Esophagus squamous epithelium (tissue), 5 donors: ENCODE results near the gene NAA16. TPM values are rescaled to one million over a fixed set of nuclear protein-coding genes. Genes with fewer than 3 reads are reported as not detected.

Source experiments
- DNase-seq: peaks from one replicate; lab custom pipeline; 2025; lab: John Stamatoyannopoulos, UW
- H3K27ac ChIP-seq, 4 donors: fragments of 200-600 bp; sonication (generic); one replicate each; pipeline ENCODE4 v1.5.1; 2016 to 2019; ENCODE audit warnings: mild to moderate bottlenecking in 1 of 4
- H3K27me3 ChIP-seq, 4 donors: fragments of 200-600 bp; sonication (generic); 1 replicate in 3 of 4; 2 replicates in 1 of 4; pipeline versions ENCODE4 v1.5.1 to v1.6.0; 2017 to 2021; ENCODE audit warnings: antibody characterized with exemption in 1 of 4
- H3K36me3 ChIP-seq, 3 donors: fragments of 200-600 bp; sonication (generic); one replicate each; pipeline ENCODE4 v1.5.1; 2016 to 2019
- H3K4me1 ChIP-seq, 3 donors: fragments of 200-600 bp; sonication (generic); one replicate each; pipeline ENCODE4 v1.5.1; 2017 to 2019
- H3K4me3 ChIP-seq, 4 donors: fragments of 200-600 bp; sonication (generic); 1 replicate in 3 of 4; 2 replicates in 1 of 4; pipeline ENCODE4 v1.5.1; 2016 to 2019; ENCODE audit warnings: mild to moderate bottlenecking in 2 of 4, moderate library complexity in 1 of 4
- H3K9me3 ChIP-seq, 3 donors: fragments of 200-600 bp; sonication (generic); one replicate each; pipeline ENCODE4 v1.5.1; 2016 to 2019
- POLR2A ChIP-seq, 4 donors: fragments of 450-650 bp; IDR thresholded peaks; one replicate each; pipeline ENCODE4 v1.6.1; 2017; ENCODE audit warnings: antibody characterized with exemption in 4 of 4, mild to moderate bottlenecking in 4 of 4, moderate library complexity in 3 of 4
- WGBS, 2 donors: methylation state at CpG; one replicate each; pipeline ENCODE4 v1.1.5; 2018; 5-methylcytosine and 5-hydroxymethylcytosine counted together
- intact Hi-C: fragments of 100-400 bp; cut with DNase I; formaldehyde crosslinking; loops from one replicate; pipeline ENCODE4 v1.15.0; 2022
- total RNA-seq, 4 donors: library from RNA; depleted of rRNA; stranded (reverse); fragments of >200 nt; gene quantifications; one replicate each; pipeline ENCODE4 v1.1.0, GENCODE V29; 2016
- TF ChIP-seq, protein P1 (sequence below), 6 experiments: fragments of 450-650 bp in 4 of 6; fragments of 200-600 bp in 2 of 6; sonication (generic) in 2 of 6; IDR thresholded peaks; one replicate each; pipeline ENCODE4 v1.5.1; 2016 to 2019; ENCODE audit warnings: antibody characterized with exemption in 6 of 6, mild to moderate bottlenecking in 4 of 6, moderate library complexity in 4 of 6
- donor health status: DM: yes; HTN: yes; CAD: no.

Gene NAA16
- total RNA-seq = 10 to 100 TPM in 3 of 4 donors, 1 to 10 TPM in 1; 8.1 to 21.4 (median 12.1) TPM

DNA sequence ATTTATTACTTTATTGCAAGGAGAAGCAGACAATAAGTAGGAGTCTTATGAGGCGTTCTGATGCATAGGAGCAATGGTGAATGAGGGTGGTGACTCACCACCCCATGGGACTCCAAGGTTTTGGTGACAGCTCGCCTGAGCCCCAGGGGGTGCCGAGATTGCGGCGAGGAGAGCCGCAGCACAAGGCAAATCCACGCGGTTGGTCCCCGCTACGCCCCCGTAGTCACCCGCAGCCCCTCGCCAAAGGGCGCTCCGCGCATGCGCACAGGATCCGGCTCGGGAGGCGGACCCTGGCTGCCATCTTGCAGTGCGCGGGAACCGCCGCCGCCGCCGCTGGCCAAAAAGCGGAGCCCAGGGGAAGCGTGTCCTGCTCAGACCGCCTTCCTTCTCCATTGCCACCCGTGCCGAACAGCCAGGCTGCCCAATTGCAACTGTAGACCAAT, at the start of gene NAA16:
NAA16 (plus strand) TSS at position 305 of the 443 bp plus-strand sequence. CDS start 262 bp downstream, outside the sequence.
- intact Hi-C loops = no loop called here
- H3K9me3 ChIP-seq = no peaks in the 10 kb centered on the region
- peak within 1 kb of the TSS; percentile 76 to 99 (median 92) for H3K4me3 ChIP-seq
- no peaks in the 10 kb centered on the region for H3K27me3 ChIP-seq
- peaks cover 0 to 45% (median 21%) of the 10 kb centered on the region in 3 donors for H3K4me1 ChIP-seq
- DNase-seq = peak; percentile 47
- H3K36me3 ChIP-seq = no peaks in the 10 kb centered on the region
- WGBS, 2 donors = 0% methylated on average over 1 to 16 of the region's 32 CpGs
- peak within 1 kb of the TSS; percentile 93 to 96 (median 96) for H3K27ac ChIP-seq
- TF ChIP-seq, protein P1, sequence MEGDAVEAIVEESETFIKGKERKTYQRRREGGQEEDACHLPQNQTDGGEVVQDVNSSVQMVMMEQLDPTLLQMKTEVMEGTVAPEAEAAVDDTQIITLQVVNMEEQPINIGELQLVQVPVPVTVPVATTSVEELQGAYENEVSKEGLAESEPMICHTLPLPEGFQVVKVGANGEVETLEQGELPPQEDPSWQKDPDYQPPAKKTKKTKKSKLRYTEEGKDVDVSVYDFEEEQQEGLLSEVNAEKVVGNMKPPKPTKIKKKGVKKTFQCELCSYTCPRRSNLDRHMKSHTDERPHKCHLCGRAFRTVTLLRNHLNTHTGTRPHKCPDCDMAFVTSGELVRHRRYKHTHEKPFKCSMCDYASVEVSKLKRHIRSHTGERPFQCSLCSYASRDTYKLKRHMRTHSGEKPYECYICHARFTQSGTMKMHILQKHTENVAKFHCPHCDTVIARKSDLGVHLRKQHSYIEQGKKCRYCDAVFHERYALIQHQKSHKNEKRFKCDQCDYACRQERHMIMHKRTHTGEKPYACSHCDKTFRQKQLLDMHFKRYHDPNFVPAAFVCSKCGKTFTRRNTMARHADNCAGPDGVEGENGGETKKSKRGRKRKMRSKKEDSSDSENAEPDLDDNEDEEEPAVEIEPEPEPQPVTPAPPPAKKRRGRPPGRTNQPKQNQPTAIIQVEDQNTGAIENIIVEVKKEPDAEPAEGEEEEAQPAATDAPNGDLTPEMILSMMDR (IDR thresholded peaks at IDR 0.05) = peak in 1 of 6 experiments; percentile 26
- peak in 2 of 4 donors; percentile 57 to 78 for TF ChIP-seq POLR2A (IDR thresholded peaks at IDR 0.05)

DNA sequence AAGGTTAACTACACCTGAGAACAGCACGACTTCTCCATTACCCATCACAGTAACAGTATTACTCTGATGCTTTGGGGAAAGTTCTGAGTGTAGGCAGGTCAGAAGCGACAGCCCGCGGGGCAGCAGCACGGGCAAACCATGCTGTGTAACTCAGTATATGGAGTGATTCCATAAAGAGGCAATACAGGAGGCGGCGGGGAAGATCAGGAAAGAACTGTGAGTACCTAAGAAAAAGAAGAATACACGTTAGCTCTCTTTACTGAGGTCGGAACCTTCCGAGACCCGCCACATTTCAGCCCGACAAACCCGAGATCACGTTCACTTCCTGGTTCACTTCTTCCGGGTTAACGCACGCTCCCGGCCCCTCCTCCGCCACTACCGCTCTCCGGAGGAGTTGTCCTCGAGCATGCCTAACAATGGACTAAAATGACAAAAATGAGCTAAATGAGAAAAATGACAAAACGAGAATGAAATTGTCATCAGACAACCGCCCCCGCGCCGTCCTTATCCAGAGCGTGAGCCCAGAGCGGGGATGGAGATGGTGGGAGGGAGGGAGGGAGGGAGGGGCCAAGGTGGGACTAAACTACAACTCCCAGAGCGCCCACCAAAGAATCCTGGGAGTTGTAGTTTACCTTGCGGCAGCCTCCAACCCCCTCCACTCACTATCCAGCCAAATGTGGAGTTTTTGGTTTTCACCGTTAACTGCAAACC, 47.7 kb upstream of the NAA16 start, which contains the start of gene MTRF1:
MTRF1 (minus strand) TSS at position 316 of the 711 bp plus-strand sequence. CDS start 2,669 bp downstream, outside the sequence.
- Histone ChIP-seq H3K27me3 (no peaks in the 10 kb centered on the region), H3K27ac (peak within 1 kb of the TSS; percentile 68 to 91 (median 86)), H3K36me3 (peaks cover 0 to 27% (median 0%) of the 10 kb centered on the region in 3 donors), H3K4me3 (peak within 1 kb of the TSS; percentile 39 to 78 (median 69)), H3K9me3 (peaks cover 0 to 10% (median 4%) of the 10 kb centered on the region in 3 donors), H3K4me1 (peaks cover 4 to 18% (median 7%) of the 10 kb centered on the region in 3 donors)
- peak; percentile 51 for DNase-seq
- intact Hi-C loops = no loop called here
- WGBS, 2 donors = 0% methylated on average over 25 to 31 of the region's 32 CpGs
- TF ChIP-seq, protein P1 (IDR thresholded peaks at IDR 0.05) = no peak
- TF ChIP-seq POLR2A (IDR thresholded peaks at IDR 0.05) = peak in 1 of 4 donors; percentile 27

DNA sequence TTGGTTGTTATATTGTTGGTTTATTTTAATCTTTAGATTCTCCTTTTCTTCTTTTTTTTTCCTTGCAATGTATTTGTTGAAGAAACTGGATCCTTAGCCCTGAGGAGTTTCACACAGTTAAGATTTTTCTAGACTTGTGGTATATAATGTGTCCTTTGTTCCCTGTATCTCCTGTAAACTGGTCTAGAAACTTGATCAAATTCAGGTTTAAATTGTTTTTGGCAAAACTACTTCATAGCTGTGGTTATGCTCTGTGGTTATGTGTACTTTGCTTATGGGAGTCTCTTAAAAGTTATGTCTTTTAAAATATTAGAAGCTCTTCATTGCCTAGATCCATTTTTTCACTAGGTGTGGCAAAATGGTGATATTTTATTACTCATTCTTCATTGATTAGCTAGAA, 44.0 kb upstream of the NAA16 start:
- Histone ChIP-seq H3K27ac (no peak overlapping the region), H3K27me3 (no peaks in the 10 kb centered on the region), H3K9me3 (peaks cover 0 to 23% (median 8%) of the 10 kb centered on the region in 3 donors), H3K4me3 (no peak overlapping the region), H3K36me3 (no peaks in the 10 kb centered on the region), H3K4me1 (peaks cover 4 to 13% (median 4%) of the 10 kb centered on the region in 3 donors)
- no peak for TF ChIP-seq POLR2A (IDR thresholded peaks at IDR 0.05)
- TF ChIP-seq, protein P1 (IDR thresholded peaks at IDR 0.05) = no peak
- intact Hi-C loops = no loop called here
- no peak for DNase-seq

DNA sequence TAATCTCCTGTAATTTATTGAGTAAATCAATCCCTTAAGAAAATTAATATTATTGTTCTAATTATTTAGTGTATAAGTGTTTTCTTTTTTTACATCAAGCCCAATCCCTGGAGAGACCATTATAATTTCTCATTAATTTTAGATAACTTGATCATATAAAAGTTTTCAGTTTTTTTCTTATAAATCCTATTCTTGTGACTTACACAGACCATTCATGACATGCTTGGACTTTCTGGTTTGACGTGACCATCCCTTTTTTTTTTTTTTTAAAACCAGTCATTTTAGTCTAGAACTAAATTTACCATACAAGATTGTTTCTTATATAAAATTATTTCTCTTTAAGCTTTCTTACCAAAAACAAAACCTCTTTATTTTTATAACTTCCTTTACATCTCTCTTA, 42.3 kb upstream of the NAA16 start:
- peaks cover 0 to 23% (median 8%) of the 10 kb centered on the region in 3 donors for H3K9me3 ChIP-seq
- H3K4me1 ChIP-seq = peaks cover 0 to 3% (median 0%) of the 10 kb centered on the region in 3 donors
- H3K27me3 ChIP-seq = no peaks in the 10 kb centered on the region
- no peaks in the 10 kb centered on the region for H3K36me3 ChIP-seq
- DNase-seq = no peak
- WGBS, 2 donors = 11 to 21% methylated on average over 1 of the region's 1 CpG
- intact Hi-C loops = no loop called here
- no peak for TF ChIP-seq POLR2A (IDR thresholded peaks at IDR 0.05)
- TF ChIP-seq, protein P1 (IDR thresholded peaks at IDR 0.05) = no peak
- no peak overlapping the region for H3K4me3 ChIP-seq
- no peak overlapping the region for H3K27ac ChIP-seq
